H54 (cell line): ENCODE data around the gene RFLNA.

Experiments
- DNase-seq: peaks from one replicate; pipeline ENCODE4 v3.0.0; 2011; ENCODE audit warnings: low spot score, mixed read lengths; ENCODE audit not compliant: insufficient read length
- FAIRE-seq: peaks from 3 replicates; lab custom pipeline; 2011; peaks lifted over from hg19 to GRCh38; lab: Jason Lieb, UNC
- POLR2A ChIP-seq: IDR thresholded peaks from 2 replicates; pipeline ENCODE4 v1.6.1; 2011; ENCODE audit warnings: low read depth, mild to moderate bottlenecking, low read length

Gene RFLNA

DNA sequence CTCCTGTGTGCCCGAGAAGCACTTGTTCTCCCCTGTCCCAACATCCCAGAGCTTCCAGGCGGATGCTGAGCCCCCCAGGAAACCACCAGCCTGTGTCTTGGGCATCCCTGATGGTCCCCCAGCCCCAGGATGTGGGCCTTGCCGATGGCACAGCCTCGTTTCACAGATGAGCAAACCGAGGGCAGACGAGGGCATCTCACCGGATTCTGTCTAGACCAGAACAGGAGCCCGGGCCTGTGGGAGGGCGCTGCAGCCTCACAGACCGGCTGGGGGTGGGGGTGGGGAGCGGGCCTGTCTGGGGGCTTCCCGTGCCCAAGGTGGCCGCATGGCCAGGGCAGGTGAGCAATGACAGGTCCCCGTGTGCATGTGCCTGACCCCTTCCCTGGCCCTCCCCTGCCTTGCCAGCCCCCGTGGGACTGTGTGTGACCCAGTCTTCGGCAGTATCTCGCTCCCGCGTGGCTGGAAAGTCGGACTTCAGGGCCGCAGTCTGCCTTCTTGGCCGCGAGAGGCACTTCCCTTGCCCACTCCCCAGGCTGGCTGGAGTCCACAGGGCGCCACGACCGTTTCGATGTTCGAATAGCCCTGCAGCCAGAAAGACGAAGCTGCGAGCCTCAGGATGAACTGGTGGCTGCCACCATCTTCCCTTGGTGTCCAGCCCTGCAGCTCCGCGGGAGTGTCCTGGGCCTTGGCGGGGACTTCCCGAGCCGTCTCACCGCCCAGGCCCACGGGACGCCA is 8.9 kb downstream of the RFLNA start:
- FAIRE-seq: no peak
- DNase-seq: no peak
- no peak for TF ChIP-seq POLR2A

- no peak for TF ChIP-seq POLR2A
- DNase-seq (no peak), FAIRE-seq (no peak)
These were observed 9.5 kb downstream of the RFLNA start for GRCh38 chr12:124304314-124304790.

- FAIRE-seq (no peak), DNase-seq (no peak)
- no peak for TF ChIP-seq POLR2A
These were observed 10.2 kb downstream of the RFLNA start for GRCh38 chr12:124305136-124305535.

GRCh38 chr12:124305776-124306685 is 11.1 kb downstream of the RFLNA start:
- no peak for TF ChIP-seq POLR2A
- DNase-seq (no peak), FAIRE-seq (no peak)

DNA sequence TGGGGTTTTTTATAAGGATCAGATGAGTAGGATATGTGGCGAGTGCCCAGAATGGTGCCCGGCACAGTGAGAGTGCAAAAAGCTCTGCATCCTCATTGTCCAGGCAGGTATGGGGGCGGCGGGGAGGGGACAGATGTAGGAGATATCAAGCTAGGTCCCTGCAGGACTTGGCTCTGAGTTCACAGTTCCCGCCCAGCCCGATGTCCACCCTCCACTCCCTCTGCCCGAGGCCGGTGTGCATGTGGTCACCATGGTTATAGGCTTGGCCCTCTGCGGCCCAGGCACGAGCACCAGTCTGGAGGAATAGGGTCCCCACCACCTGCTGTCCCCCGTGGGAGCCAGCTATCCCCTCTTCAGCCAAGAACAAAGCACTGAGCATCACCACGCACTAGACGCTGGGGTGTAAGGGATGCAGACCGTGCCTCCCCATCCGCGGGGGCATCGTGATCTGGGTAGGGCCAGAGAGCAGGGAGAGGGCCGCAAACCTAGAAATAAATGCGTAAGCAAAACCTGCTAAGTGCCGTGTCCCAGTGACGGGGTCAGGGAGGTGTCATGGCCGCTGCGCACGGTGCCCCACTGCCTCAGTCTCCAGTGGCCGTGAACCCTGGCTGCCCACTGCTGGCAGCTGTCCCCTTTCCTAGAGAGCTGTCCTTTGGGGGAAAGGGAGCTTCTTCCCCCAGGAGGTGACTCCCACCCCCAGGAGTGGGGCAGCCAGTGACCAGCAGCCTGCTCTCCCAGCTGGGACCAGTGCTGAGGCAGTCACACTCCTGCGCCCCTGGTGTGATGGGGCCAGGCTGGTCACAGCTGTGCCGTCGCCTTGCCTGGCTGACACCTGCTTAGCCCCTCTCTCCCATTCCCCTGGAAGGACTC is 12.0 kb downstream of the RFLNA start:
- FAIRE-seq (no peak), DNase-seq (no peak)

DNA sequence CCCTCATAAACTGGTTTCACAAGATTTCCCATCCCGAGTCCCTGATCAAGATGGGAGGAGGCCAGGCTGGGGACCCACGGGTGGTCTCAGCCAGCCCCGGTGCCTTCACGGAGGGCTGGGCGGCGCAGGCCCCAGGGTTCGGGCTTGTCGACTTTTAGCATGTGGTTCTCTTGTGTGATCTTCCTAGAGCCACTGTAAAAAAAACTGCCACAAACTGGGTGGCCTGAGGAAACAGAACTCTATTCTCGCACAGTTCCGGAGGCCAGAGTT is 12.6 kb downstream of the RFLNA start:
- TF ChIP-seq POLR2A: no peak
- FAIRE-seq (no peak), DNase-seq (no peak)

More for the DNA sequence above, 12.0 kb downstream of the RFLNA start:
- no peak for TF ChIP-seq POLR2A

GRCh38 chr12:124308741-124309140 is 13.8 kb downstream of the RFLNA start:
- FAIRE-seq: no peak
- no peak for TF ChIP-seq POLR2A
- no peak for DNase-seq

DNA sequence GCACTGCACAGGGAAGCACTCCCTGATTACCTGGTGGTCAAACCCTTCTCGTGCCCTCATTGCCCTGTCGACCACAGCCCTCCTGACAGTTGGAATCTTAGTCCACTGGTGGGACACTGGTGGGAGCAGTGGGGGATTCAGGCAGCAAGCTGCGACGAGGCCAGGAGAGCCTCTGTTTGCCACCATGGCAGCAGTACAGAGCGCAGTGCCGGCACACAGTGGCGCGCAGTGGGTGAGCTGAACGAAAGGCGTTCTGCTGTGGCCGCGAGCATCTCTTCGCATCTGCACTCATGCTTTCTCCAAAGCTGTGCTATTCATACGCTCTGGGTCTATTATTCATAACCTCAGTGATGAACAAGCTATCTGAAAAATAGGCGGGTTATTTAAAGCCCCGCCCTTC is 14.3 kb downstream of the RFLNA start:
- DNase-seq (no peak), FAIRE-seq (no peak)
- TF ChIP-seq POLR2A: no peak

GRCh38 chr12:124309744-124310143 is 14.9 kb downstream of the RFLNA start:
- FAIRE-seq: no peak
- TF ChIP-seq POLR2A: no peak
- no peak for DNase-seq

GRCh38 chr12:124310178-124310577 is 15.3 kb downstream of the RFLNA start:
- FAIRE-seq: no peak
- no peak for TF ChIP-seq POLR2A
- DNase-seq: no peak

DNA sequence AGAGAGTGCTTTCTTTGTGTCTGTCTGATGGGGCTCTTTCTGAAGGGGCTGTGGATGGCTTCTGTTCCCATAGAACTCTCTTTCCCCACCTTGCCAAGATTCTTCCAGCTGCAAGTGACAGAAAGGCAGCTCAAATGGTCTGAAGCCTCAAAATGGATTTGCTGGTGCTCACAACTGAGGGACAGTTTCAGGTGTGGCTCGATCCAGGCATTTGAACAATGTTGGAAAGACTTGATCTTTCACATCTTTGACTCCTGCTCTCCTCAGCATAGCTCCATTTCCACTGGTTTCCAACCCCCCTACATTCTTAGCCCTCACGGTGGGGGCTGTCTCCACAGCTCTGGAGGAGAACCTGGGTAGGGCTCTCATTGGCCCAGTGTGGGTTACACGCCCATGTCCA is 15.9 kb downstream of the RFLNA start:
- no peak for TF ChIP-seq POLR2A
- FAIRE-seq: no peak
- no peak for DNase-seq

DNA sequence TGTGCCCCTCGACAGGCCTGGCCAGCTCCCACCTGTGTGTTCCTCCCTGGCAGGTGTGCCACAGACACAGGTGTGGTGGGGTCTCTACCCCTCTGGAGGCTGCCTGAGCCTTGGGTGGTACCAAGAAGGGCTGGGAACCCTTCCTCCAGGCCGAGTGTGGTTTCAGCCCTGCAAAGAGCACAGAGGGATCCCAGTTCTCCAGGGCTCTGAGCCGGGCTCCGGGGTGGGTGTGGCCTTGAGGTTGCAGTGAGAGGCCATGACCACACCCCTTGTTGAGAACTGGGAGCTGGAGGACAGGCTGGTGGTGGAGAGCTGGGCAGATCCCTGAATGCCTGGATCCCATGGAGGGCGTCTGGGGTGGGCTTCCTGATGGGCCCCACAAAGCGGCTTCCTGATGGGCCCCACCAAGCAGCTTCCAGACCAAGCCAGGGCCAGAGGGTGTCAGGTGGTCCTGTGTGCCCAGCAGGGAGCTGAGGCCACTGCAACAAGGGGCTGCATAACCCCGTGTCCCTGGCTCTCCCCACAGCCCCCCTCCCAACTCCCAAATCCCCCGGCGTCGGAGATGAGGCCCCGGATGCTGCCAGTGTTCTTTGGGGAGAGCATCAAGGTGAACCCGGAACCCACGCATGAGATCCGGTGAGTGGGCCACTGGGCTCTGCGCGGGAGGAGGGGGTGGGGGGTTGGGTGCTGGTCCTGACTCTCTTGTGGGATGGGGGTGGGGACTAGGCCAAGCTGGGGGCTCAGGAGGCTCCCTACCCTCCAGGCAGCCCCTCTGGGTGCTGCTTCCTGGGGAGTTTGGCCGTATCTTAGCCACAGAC is 16.6 kb downstream of the RFLNA start:
- no peak for TF ChIP-seq POLR2A
- FAIRE-seq: no peak
- no peak for DNase-seq

DNA sequence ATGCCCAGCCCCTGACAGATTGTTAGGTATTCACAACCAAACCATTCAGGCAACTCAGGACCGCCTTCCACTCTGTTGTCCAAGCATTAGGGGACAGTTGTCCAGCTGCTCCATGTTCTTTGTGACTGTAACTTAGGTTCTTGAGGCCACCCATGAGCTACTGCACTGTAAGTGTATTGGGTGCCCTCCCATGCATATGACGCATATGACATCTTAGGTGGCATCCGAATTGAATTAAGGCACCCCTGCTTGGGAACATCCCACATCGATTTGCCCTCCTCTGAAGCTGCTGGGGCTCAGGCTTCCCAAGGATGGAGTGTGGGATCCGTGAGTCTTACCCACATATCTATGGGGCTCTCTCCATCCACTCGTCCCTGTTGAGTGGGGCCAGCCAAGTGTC is 17.7 kb downstream of the RFLNA start:
- DNase-seq: no peak
- no peak for TF ChIP-seq POLR2A
- no peak for FAIRE-seq
